NCI-H526 treated with DMSO at 0.1 percent for 48 hours (cell line): ENCODE measurements around the gene NACC1.
A peak's percentile ranks its signal among the peaks of the same experiment; 100 is the strongest.

Source experiments
- DNase-seq: peaks from one replicate; lab custom pipeline; 2025; lab: John Stamatoyannopoulos, UW

The NACC1 gene

DNA sequence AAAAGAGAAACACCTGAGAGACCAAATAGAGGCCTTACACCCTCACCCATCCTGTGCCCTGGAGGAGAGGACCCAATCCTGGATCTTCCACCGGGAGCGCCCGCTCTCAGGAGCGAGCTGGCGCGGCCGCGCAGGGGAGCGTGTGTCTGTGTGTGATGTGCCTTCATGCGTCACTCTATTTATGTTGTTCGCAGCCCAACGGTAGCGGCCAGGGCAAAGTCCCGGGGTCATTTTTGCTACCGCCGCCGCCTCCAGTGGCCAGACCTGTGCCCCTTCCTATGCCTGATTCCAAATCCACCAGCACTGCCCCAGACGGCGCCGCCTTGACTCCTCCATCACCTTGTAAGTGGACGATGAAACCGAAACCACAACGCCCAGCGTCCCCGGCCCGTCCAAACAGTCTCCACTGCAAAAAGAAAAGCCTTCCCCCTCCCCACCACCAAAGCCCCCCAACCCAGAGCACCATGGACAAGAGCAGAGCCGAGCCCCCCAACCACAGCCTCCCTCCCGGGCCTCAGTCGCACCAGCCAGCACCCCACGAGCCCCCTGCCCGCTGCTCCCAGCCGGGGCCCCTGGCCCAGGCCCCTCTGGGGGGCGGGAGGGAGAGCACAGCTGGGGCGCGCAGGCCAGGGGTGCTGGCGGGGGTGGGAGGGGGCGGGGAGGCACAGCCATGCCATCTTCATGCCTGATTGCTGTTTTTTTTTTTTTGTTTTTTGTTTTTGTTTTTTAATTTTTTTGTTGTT is 30.1 kb upstream of the NACC1 start:
- no peak for DNase-seq

DNA sequence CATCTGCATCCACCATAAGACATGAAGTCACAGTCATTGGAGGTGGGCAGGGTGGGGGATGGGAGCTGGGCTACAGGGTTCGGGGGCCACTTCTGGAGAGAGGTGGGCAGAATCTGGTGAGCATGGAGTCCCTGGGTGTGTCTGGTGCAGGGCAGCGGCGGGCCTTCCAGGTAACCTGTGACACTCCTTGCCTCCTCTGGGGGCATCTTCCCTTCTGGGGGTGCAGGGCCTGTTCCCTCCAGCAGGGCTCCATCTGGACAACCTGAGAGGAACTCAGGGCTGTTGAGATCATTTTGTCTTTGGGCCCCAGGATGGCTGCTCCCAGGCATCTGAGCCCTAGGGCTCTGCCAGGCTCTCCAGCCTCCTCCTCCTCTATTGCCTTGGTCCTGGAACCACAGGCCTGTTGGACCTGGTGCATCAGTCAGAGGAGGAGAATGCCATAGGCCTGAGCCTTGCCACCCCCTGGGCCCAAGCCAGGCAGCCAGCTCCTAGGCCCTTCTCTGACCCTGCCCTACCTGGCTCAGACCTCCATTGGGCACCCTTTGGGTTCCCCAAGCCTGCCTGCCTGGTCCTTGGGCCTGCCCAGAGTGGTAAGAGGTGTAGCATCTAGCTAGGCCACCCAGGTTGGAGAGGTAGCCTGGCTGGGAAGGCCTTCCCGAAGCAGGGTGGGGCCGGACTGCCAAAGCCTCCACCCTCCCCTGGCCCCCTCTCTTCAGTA is 28.8 kb upstream of the NACC1 start:
- DNase-seq: no peak

DNA sequence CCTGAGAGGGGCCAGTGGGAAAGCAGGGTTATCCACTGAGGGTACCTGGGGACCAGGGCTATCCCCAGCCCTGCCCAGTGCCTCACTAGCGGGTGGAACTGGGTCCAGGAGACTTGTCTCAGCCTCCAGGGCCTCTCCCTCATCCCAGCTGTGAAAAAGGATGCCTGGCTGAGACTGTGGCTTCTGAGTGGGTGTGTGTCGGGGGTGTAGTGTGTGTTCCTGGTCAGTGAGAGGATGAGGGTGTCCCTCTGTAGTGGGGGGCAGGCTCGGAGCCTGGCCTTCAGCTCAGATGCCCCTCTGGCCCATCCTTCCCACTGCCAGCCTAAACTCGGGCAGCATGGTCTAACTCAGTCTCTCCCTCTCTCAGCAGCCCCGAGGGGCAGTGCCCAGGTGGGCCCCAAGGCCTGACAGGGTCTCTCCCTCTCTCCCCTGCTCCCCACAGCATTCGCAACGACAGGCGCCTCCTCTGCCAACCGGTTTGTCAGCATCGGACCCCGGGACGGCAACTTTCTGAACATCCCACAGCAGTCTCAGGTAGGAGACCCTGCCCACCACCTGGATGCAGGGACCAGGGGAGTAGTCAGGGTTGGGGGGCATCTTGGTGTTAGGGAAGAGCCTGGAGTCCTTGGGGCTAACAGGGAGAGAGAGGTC is 28.1 kb upstream of the NACC1 start:
- no peak for DNase-seq

DNA sequence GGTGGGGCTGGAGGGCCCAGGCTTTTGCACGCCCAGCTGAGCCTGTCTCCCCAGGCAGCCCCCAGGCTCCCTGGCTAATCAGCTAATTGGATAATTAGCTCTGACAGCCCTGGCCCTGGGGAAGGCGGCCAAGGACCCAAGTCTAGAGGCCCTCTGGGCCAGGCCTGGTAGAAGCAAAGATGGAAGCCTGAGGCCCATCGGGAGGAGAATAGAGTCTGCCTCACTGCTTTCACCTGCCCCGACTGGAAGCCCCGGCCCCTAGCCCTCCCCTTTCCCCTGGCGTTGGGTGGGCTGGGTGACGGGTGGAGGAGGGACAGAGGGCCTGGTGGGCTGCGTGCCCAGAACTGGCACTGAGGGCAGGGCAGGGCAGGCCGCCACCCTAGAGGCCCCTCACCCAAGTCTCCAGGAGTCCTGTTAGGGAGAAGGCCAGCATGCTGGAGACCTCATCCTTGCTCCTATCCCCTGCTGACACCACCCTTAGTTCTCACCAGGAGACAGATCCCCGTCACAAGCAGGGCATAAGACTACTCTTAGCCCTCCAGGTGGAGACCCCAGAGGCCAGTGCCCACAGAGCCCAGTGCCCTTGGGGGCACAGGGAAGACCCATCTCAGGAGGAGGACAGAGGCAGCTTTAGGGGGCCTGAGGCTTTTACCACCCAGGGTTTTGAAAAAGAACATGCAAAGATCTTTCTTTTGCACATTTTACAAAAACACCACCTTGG is 27.4 kb upstream of the NACC1 start:
- no peak for DNase-seq

DNA sequence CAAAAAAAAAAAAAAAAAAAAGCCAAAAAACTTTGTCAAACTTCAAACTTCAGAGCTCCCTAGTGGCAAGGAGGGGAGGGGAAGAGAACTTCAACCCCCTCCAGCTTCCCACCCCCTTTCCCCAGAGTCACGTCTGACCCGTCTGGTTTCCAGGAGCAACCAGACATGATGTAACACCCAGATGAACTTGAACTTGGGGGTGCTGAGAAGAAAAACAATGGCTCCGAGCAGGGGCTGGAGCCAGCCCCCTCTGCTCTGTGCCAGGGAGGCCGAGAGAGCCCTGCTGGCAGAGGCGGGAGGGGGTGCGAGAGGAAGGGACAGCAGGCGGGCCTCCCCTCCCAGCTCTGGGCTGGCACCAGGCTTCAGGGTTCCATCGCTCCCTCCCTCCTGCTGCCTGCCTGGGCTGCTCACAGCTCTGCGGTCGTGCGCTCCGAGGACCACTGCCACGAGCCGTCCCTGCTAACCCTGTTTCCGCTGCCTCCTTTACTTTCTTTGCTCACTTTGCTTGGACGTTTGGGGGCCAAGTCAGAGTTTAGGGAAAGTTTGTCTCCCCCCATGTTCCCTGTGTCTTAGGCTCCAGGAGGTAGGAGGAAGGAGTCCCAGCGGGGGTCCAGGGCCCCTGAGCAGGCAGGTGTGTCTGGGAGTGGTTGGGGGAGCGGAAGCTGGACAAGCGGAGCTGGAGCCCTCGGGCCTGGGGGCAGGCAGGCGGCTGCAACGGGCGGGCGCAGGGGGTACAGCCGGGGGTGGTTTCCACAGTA is 26.5 kb upstream of the NACC1 start:
- no peak for DNase-seq

DNA sequence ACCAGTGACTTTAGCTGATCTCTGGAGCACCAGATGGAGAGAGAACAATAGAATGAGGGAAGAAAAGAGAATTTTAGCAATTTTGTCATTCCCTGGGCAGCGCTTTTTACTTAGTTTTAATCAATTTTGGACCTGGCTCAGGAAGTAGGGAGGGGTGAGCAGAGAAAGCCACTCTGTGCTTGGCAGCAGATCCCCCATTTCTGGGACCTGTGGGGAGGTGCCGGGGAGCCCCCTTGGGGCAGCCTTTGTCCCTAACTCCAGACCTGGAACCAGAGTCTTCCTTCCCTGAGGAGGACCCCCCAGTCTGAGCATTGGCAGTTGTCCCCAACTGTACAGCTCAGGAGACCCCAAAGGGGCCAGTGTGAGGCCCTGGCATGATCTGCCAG is 25.9 kb upstream of the NACC1 start:
- no peak for DNase-seq

DNA sequence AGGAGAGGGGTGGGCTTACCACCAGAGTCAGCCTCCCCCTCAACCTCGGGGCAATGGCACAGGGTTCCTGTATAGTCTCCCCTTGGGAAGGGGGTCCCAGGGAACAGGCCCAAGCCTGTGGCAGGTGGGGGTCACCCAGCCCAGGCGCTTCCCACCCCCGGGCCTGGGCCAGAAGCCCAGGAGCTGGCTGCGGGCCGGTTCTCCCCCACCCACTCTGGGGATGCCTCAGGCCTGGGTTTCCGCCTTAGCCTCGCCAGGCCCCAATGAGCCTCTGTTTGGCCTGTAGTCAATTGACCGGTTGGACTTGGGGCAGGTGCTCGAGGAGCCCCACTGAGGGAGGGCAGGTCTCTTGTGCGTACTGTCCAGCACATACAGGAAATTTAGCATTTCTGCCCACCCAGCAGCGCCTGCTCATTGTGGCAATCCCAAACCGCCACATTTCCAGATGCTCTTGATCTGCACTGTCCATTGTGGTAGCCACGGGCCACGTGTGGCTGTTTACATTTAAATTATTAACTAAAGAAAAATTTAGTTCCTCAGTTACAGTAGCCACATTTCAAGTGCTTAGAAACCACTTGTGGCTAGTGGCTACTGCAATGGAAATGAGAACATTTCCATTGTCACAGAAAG is 25.3 kb upstream of the NACC1 start:
- no peak for DNase-seq

DNA sequence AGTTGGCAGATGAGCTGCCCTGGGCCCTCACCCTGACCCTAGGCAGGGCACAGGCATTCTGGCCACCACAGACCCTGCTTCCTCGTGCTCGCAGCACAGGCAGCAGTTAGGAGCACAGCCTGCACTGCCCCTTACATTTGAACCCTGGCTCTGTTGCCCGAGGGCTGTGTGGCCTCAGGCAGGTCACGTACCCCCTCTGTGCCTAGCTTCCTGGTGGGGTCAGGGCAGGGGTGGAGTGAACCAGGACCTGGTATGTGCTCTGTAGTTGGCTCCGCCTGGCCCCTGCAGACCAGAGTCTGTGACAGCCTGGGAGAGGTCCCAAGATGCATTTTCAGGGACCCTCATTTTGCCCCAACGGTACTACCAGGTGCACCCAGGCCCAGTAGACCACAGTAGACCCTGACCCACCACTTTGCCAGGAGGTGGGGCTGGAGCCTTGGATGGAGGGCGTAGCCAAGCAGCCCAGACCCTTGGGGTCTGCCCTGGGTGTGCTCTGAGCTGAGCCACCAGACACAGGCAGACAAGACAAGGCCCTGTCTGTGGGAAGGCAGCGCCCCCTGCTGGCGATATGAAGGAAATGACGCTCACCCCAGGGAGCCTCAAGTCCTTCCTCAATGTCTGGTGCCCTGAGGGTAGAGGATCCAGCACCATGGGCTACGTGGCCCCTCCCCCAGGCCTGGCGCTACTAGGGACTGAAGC is 24.5 kb upstream of the NACC1 start:
- DNase-seq: peak; percentile 45

DNA sequence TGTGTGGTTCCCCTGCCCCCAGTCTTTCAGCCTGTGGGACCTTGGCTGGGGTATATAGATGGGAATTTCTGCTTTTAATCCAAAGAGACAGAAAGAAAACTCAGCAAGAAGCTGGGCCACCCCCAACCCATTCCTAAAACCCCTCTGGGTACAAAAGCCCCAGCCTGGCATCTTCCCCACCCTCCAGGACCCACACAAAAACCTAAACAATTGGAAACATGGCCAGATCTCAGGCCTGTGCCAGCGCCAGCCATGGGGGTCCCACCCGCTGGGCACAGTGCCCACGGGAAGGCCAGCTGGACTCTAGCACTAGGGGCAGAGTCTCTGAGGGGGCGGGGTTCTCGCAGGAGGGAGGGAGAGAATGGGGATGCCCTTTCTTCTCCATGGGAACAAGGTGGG is 24.0 kb upstream of the NACC1 start:
- DNase-seq: no peak

DNA sequence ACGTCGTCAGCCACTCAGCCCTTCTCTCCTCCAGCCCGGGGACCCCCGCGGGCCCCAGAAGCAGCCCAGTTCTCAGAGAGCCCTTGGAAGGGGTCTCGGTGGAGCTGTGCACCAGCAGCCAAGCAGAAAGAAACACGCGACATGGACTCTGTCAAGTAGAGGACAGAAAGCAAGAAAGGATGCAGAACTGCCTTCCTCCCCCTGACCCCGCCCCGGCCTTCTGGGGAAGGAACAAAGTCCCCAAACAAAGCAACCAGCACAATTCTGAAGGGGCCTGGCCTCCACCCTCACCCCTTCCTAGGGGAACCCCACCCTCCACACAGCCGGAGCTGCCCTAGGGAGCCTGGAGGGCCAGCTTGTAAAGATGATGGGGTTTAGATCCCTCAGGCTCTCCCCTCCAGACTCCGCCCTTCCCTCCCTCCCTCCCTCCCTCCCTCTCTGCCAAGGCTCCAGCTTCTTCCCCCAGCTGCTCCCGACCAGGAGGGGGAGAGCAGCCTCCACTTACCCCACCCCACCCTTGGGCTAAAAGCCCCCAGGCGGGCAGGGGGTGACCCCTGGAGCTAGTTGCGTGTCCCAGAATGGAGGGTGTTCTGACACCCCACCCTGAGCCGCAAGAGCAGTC is 23.2 kb upstream of the NACC1 start:
- DNase-seq: no peak

DNA sequence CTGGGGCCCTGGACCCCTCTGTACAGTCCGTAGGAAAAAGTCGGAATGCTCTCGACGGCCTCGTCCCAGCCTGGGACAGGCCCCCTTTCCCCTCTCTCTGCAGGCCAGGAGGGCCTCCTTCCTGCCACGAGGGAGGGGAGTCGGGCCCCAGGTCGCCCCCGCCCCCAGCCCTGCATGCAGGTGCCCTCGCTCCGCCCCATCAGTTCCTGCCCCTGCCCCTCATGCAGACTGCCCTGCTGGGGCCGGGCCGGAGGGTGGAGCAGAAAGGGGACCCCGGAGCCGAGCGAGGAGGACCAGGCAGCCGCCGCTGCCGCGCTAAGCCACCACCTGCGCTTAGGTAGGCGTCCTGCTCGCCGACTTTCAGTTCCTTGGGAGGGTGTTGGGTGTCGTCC is 22.7 kb upstream of the NACC1 start:
- no peak for DNase-seq

DNA sequence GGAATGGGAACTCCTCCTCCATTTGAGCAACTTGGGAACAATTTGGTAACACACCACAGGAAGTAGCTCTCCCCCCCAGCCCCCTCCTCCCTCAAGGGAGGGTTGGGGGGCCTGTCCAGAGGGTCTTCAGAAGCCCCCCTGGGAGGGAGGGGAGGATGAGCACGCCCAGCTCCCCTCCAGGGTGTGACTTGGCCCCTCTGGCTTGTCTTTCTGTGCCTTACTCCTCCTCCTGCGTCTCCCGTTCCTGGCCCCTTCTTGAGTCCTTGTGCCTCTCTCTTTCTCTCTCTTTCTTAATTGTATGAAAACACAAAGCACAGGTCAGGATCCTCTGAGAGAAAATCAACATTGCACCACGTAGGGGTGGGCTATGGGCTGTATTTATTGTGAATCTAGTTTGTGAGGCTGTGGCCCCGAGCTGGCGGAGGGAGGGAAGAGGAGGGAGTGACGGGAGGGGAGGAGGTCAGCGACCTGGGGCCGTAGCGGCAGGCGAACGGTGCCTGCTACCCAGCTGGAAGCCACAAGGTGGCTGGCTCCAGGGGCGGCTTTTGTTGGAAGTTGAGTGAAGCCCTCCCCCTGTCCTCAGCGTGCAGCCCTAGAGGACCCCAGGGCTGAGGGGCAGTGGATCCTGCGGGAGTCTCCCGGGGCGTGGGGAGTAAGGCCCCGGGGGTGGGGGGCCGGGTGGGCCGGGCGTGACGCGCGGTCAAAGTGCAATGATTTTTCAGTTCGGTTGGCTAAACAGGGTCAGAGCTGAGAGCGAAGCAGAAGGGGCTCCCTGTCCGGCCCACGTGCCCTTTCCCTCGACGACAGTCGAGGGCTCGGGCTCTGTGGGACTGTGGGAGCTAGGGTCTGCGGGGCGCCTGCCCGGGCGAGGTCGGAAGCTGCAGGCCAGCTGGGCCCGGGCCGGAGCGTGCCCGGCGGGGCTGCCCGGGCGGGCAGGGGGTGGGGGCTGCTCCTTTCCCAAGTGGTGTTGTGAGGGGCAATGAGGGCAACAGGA is 21.8 kb upstream of the NACC1 start:
- DNase-seq: no peak

DNA sequence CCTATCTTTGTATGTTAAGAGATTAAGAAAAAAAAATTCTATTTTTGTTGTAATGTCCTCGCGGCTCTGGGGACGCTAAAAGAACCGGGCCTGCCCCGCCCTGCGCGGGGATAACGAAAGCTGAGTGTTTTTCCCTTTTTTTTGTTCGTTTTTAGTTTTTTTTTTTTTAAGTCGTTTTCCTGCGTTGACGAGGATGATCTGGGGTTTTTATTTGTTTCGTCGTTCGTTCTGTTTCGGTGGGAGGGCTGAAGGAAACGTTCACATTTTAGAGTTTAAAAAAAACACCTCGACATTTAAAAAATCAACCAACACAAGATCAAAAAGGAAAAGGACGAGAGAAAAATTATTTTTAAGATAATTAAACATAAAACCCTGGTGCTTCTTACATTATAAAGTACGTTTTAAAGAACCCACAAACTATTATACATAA is 21.0 kb upstream of the NACC1 start:
- DNase-seq: no peak

DNA sequence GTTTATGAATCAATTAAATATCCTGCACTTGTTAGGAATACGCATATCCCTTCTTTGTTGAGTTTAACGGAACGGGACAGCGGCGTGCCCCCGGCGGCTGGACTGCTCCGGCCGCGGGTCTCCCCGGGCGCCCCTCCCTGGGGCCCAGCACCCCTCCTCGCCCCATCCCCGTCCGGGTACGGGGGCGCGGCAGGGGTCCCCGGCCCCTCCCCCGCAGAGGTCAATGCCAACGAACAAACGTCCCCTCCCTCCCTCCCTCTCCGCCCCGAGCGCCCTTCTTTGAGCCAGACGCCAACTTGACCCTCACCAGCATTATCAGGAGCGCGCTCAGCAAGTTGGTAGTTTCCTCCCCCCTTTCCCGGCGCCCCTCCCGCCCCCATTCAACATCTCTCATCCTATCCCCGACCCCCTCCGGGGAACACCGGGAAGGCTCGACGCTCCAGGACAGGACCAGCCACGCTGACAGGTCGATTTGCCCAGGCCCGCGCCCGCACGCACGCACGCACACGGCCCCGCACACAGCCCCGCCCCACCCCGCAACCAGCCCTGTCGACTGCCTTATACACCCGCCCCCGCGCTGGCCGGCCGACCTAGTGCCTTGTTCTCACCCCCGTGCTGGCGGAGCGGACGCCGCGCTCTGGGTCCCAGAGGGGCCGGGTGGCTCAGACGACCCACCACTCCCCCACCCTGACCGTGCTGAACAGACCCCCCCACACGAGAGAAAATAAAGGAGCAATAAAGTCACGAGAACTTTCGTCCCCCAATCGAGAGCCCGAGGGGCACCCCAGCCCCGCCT is 20.4 kb upstream of the NACC1 start:
- DNase-seq: no peak

DNA sequence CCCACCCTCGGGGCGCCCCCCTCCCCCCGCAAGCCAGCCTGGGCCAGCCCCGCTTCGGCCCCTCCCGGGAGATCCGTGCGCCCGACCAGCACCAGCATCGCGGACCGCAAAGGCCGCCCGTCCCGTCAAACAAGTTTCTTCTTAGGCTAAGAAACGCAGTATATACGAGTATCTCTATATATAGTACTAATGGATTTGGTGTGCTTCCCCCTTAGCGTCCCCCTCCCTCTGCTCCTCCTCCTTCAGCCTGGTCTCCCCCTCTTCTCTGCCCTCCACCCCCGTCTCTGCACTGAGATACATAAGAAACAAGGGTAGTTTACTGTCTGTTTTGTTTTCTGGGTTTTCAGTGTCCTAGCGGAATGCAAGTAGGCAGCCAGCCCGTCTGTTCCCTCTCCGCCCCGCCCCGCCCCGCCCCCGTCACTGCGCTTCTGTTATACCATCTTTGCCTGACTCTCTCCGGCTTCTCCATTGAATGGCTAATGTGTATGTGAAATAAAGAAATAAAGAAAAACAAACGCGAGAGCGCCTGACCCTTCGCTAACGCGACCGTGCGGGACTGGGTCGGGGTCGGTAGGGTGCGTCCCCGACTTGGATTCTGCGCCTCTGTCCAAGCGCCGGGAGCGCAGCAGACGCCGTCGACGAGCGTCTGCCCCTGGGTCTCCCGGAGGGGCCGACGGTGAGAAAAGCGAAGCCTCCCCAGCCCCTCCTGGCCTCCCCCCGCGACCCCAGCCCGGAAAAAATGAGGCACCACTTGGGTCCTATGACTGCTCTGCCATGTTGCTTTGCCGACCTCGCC is 19.6 kb upstream of the NACC1 start:
- DNase-seq: no peak

DNA sequence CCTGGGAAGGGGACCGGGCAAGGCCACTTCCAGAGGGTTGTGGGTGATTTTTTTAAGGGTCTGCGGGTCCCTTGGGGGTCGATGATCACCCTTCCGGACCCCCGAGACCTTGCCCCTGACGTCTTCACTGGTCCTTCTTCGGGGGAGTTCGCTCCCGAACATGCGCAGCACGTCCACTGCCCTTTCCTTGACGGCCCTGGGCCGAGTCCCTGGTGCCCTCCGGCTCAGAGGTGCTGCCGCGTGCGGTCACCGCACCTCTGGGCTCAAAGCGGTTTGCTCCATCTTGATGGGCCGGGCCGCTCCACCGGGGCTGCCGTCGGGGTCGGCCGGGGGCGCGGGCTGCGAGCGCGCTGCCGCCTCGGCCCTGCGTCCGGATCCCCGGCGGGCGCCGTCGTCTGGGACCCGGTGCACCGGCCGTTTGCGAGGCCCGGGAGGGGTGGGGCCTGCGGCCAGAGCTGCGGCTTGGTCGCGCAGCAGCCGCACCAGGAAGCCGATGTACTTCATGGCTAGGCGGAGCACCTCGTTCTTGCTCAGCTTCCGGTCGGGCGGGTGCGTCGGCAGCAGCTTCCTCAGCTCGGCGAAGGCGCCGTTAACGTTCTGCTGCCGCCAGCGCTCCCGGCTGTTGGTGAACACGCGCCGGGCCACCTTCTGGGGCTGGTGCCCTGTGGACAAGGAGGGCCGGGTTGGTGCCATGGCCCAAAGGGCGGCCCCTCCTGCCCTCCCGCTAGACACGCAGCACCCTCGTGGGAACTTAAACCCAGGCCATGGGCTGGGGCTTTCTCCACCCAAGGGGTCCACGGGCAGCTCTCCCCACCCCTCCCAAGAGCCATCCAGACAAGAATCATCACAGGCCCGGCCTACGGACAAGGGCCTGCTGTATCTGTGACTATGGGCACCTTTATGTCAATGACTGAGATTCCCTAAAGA is 18.7 kb upstream of the NACC1 start:
- DNase-seq: peak; percentile 18
